T-helper 22 cell (primary cell): ENCODE measurements around the gene DIS3L2.
"Not testable (repeated sequence)": the region's sequence is repeated elsewhere in the genome, so short reads cannot be mapped to it uniquely, and the experiment has no call there.

Experiments used
- DNase-seq: peaks from one replicate; pipeline ENCODE4 v3.0.0-alpha.2; 2020; ENCODE audit warnings: low read depth

Gene DIS3L2

GRCh38 chr2:231928901-231929725 lies 32.4 kb upstream of the DIS3L2 start:
- no peak for DNase-seq

DNA sequence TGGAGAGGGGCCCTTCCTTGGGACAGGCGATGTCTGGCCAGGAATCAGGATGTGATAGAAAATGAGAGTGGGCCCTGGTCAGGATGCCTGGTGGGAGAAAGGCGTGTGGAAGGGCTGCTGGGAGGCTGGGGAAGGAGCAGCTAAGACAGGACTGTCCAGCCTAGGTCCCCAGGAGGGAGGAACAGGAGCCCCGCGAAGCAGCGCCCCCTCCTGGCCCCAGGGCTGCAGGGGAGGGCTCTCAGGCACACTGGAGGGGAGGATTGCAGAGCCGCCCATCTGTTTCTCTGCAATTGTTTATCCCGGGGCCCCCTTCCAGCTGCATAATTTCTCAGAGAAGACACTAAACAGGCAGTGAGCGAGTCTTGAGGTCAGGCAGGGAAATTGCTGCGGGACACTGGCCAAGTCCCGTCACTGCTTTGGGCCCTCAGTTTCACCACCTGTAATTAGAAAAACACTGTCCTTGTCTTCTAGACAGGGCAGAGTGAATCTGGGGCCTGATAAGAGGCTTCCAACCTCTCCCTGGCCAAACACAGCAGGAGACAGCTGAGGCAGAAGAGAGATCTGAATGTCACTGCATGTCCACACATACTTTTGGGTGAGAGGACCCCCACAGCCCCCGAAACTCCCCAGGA lies 31.4 kb upstream of the DIS3L2 start:
- DNase-seq: no peak

- DNase-seq: no peak
Observed at GRCh38 chr2:231930593-231931281, 30.8 kb upstream of the DIS3L2 start.

DNA sequence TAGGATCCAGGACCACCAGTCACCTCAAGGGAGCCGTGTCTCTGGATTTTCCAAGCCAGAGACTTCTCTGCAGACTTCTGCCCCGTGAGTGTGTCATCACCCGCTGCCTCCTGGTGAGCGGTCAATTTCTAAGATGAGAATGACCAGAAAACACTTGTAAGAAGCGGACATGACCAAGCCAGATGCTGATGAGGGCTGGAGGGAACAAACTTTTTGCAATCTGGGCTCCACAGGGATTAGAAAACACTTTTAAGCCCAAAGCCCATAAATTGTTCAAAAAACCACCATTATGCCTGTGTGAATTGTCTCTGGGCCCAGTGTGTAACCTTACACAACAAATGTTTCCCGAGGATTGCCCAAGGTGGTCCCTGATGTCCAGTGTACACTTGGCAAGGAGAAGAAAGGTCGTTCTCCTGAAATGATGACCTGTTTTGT lies 30.0 kb upstream of the DIS3L2 start:
- DNase-seq: no peak

GRCh38 chr2:231932711-231932970 lies 28.9 kb upstream of the DIS3L2 start:
- DNase-seq: no peak

DNA sequence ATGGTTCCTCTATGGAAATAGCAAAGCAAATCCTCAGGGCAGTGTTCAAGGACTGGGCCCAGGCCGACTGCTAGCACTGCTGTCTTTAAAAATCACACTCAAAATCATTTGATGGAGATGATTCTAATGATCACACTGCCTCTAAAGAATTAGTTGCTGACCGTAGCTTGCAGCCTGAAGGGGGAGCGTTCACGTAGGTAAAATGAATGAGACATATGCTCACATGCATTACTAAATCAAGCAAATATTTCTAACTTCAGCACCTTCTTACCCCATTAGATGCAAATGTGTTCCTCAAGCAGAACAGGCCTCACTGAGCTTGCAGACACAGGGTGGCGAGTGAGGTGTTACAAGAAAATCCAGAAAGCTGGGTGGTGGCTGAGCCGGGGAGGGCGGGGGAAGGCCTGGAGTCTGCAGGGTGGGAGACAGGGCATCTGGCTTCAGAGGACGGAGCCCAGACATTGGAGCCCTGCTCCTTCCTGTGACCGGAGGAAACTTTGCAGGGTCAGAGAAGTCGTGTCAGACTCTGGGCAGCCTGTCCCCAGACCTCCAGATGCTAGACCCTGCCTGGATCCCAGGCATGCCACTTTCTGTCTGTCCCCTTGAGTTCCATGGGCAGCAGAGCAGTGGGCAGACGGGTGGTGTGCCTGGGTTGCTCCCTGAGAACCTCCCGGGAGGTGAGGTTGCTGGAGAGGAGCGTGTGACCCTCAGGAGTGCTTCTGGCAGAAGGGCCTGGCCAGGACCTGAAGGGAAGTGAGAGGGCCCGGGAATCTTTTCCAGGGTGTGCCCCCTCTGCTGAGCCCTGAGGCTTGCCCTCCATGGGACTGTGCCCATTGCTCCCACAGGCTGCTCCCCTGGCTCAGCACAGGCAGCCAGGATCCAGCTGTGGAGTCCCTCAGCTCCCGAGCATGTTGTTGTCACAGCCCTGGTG lies 28.3 kb upstream of the DIS3L2 start:
- no peak for DNase-seq

DNA sequence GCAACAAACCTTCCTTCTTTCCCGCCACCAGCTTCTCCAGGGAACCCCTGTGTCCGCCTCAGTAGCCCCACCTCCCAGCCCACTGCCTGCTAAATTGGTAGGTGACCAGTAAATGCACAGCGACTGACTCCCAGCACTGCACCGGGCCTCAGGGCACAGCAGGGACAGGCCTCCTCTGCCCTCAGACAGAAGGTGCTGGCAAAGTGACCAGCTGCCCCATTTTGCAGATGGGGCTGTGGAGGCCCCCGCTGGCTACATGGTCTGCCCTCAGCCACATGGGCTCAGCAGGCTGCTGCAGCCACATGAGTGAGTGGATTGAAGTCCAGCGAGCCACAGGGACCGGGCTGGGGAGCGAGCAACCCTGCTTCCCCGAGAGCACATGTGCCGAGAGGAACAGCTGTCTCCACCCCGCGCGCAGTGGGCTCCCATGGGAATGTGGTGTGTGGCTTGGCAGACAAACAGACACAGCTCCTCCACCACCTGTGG lies 27.6 kb upstream of the DIS3L2 start:
- no peak for DNase-seq

GRCh38 chr2:231934441-231935206 lies 26.9 kb upstream of the DIS3L2 start:
- no peak for DNase-seq

DNA sequence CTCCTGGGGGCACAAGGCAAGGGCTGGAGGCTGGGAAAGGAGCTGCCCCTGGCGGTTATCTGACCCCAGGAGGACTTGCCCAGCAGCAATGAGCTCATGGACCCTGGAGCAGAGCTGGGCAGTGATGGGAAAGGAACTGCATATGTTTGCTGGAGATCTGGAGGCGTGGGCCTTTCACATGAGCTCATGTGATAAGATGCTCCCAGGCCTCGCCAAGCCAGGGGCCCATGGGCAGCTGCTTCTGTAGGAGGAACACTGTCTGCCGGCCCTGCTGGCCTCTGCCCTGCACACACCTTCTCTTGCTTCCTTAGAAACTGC lies 26.3 kb upstream of the DIS3L2 start:
- no peak for DNase-seq

- no peak for DNase-seq
Observed at GRCh38 chr2:231935815-231936214, 25.7 kb upstream of the DIS3L2 start.

DNA sequence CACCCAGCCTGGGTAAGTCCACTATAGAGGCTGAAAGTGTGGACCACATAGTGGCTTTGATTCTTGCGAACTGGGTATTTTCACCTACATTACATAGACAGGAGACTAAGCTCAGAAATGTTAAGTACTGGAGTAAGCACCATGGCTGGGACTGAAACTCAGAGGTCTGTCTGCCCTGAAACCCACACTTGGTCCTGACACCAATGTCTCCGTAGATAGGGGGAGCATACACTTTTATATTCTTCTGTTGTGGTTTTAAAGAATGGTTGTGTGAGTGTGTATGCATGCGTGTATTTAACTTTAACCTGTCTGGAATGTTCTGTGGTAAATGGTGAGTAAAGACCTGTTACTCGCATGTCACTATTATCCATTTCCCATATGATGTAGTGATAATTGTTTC lies 25.0 kb upstream of the DIS3L2 start:
- DNase-seq: no peak

DNA sequence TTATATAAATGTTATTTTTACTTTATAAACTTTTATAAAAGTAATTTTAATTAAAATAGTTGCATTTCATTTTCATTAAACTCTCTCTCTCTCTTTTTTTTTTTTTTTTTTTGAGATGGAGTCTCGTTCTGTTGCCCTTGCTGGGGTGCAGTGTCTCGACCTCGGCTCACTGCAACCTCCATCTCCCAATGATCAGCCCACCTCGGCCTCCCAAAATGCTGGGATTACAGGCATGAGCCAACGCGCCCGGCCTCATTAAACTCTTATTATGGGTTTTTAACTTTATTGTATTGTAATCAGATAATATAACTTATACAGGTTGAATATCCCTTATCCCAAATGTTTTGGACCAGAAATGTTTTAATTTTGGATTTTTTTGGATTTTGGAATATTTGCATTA lies 24.5 kb upstream of the DIS3L2 start:
- DNase-seq: no peak

DNA sequence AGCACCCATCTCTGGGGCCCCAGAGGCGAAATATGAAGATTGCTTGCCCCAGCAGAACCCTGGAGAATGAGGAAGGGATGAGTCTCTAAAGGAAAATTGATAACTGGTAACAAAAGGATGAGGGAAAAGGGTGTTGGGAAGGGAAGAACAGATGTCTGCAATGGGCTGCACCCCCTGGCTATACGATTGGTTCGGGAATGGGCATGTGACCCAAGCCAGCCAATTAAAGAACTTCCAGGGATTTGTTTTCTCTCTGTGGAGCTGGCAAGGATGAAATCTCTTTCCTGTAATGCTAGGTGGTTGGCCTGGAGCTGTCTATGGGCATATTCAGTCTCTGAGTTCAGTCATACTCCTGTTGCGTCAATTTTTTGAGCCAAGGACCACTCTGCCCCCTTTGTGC lies 22.5 kb upstream of the DIS3L2 start:
- DNase-seq: no peak

DNA sequence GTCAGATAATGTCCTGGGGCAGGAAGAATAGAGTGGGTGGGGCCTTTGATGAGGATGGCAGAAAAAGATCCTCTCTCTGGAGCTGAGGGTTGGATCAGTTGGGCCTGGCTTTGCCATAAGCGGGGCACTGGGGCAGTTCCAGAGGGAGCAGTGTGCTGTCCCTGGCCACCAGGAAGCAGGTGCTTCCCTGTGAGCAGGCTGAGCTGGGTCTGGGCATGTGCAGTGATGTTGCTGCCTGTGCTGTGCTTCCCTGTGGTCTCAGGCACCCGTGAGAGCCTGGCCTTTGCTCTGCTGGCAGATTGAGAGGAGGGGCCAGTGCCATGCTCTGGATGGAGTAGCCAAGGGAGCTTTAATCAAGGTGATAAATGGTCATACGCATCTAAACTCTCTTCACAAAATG lies 20.7 kb upstream of the DIS3L2 start:
- DNase-seq: no peak

DNA sequence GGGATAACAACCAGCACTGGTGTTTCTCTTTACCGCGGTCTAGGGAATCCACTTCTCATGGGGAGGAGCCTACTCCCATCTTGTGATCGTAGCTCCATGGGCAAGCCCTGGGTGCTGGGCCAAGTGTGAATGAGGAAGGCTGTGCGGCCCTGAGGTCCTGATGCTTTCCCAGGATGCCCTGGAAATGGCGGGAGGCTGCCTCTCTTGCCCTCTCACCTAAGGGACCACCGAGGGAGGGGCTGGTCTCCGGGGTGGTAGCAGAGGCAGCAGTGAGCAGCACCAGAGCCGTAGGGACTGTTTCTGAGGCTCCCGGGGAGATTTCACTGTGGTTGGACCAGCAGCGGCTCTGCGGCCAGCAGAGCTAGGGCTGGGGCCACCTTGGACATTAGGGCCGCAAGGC lies 19.8 kb upstream of the DIS3L2 start:
- no peak for DNase-seq

DNA sequence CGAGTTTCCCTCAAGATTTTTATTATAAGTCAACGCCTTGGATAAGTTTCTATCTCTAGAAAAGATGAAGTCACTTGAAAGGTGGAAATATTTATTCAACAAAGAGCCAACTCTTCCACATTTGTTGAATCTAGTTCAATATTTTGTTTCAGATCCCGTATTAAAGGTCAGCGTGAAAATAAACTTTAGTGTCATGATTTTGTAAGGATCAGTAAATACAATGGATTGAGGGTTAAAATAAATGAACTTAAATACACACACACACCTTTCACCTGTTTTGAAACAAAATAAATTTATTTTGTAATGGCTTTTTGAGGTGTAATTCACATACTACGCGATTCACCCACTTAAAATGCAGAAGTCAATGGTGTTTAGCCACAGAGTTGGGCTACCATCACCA lies 19.3 kb upstream of the DIS3L2 start:
- no peak for DNase-seq

DNA sequence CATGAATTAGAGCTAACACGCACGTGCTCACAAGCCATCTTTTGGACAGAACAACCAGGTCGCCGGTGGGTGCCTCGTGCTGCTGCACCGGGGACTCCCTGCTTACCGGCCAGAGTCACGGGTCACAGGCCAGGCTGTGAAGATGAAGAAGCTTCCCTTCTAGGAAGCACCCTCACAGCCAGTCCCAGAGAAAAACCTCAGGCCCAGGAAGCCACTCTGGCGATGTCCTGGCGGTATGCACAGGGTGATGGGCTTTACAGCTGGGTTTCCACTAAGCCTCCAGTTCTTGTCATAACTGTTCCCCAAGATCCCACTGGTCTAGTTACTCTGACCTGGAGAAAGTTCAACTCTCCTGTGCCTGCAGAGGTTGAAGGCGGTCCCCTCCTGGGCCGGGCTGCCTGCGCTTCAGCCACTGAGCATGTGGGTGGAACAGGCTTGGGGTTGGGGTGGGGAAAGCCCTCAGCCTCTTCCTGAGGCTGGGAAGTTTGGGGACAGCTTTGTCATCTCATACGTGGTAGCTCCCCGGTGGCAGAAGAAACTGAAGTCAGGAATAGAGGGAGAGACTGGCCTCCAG lies 15.2 kb upstream of the DIS3L2 start:
- no peak for DNase-seq

- not testable (repeated sequence) for DNase-seq
Observed at GRCh38 chr2:231947112-231947511, 14.4 kb upstream of the DIS3L2 start.

- DNase-seq: no peak
Observed at GRCh38 chr2:231947694-231948093, 13.8 kb upstream of the DIS3L2 start.

DNA sequence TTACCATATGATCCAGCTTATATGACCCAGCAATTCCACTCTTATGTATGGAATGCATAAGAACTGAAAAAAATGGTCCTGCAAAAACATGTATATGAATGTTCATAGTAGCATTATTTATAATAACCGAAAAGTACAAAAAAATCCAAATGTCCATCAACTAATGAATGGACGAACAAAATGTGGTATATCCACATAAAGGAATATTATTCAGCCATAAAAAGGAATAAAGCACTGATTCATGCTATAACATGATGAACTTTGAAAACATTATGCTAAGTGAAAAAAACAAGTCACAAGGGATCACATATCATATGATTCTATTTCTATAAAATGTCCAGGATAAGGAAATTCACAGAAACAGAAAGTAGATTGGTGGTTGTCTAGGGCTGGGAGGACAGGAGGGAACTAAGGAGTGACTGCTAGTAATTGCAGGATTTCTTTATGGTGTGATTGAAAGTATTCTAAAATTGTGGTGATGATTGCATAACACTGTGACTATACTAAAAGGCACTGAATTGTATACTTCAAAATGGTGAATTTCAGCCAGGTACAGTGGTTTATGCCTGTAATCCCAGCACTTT lies 10.0 kb upstream of the DIS3L2 start:
- DNase-seq: no peak
